Amniotic stem cell (primary cell): ENCODE results near the gene HSD17B10.
"Not testable (repeated sequence)": the region's sequence is repeated elsewhere in the genome, so short reads cannot be mapped to it uniquely, and the experiment has no call there.

Source experiments
- DNase-seq: peaks from one replicate; lab custom pipeline; 2025; lab: John Stamatoyannopoulos, UW

The HSD17B10 gene

GRCh38 chrX:53433651-53434639 is at the start of gene HSD17B10:
TSS of gene HSD17B10 (minus strand) at chrX:53434370. CDS start at chrX:53434345, 25 bp downstream.
- DNase-seq, result peak; percentile 69

GRCh38 chrX:53483416-53483815 is 49.2 kb upstream of the HSD17B10 start:
- no peak for DNase-seq

DNA sequence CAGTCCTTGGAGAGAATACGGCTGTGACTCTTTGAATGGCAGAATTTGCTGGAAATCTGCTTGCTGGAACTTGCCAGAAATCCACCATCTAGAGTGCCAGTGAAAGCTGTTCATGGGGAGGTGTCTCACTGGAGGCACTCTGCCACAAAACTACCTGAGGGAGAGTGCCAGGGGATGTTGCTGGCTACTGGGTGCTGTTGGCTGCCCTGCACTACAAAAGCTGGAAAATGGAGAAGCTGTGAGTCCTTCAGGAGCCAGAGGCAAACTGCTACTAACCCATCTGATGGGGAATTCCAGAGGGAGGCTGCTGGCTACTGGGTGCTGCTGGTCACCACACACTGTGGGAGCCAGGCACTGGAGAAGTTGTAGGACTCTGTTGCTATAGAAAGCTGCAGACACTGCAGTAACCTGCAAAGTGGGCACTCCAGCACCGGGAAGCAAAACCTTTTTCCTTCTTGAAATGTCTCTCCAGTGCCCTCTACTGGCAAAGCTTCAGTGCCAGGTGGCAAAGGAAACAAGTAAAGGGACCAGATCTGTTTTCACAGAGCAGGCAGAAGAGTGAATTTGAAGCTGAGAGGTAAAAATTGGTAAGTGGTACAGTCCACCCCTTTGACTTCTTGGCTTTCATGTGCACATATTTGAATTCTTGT is 47.8 kb upstream of the HSD17B10 start:
- DNase-seq, result peak; percentile 53

GRCh38 chrX:53481093-53481492 is 46.9 kb upstream of the HSD17B10 start:
- no peak for DNase-seq

GRCh38 chrX:53479301-53479700 is 45.1 kb upstream of the HSD17B10 start:
- DNase-seq, result no peak

GRCh38 chrX:53476371-53476770 is 42.2 kb upstream of the HSD17B10 start:
- DNase-seq, result no peak

DNA sequence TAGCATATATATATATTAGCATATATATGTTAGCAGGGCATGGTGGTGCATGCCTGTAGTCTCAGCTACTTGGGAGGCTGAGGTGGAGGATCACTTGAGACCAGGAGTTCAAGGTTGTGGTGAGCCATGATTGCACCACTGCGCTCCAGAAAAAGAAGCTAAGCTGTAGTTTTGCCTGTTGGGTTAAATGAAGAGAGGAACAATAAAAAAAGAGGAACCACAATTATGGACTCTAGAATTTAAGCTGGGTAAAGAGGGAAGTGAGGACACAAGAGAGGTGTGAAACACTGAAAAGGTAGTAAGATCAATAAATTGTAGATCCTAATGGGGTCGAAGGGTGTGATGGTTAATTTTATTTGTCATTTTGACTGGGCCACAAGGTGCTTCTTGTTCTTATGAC is 40.5 kb upstream of the HSD17B10 start:
- DNase-seq, result no peak

GRCh38 chrX:53471346-53471745 is 37.2 kb upstream of the HSD17B10 start:
- no peak for DNase-seq

DNA sequence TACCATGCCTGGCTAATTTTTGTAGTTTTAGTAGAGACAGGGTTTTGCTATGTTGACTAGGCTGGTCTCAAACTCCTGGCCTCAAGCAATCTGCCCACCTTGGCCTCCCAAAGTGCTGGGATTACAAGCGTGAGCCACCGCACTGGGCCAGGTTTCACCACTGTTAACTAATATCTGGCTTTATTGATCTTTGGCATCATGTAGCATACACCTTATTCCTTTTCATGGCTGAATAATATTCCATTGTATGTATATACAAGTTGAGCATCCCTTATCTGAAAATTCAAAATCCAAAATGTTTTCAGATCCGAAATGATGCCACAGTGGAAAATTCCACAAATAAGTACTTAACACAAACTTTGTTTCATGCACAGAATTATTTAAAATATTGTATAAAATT is 34.5 kb upstream of the HSD17B10 start:
- DNase-seq, result not testable (repeated sequence)

GRCh38 chrX:53458082-53458481 is 23.9 kb upstream of the HSD17B10 start:
- DNase-seq, result no peak

DNA sequence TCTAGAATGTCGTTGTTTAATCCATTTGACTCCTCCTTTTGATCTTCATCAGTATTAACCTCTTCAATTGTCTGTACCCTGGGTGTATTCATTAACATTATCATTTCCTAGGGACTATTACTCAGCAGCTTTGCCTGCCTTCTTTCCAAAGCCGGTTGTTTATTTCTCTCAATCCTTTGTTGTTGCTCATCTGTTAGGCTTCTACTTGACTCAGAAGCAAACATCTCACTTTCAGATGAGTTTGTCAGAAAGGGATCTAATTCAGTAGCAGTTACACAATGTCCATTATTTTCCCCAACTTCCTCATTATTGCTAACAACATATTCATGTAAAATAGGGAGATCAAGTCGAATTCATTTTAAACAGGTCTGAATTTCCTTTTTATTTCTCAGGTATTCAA is 22.1 kb upstream of the HSD17B10 start:
- peak; percentile 7 for DNase-seq

DNA sequence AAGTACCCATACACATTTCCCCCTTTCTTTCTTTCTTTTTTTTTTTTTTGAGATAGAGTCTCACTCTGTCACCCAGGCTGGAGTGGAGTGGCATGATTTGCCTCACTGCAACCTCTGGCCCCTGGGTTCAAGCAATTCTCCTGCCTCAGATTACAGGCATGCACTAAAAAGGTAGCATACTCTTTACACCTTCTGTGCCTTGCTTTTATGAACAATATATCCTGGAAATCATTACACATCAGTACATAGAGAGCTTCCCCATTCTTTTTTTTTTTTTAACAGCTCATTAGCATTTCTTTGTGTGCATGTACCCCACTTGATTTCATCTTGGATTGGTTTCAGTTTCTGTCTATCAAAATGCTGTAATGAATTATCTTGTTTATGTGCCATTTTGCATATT is 18.6 kb upstream of the HSD17B10 start:
- no peak for DNase-seq

- DNase-seq, result no peak
Measured at GRCh38 chrX:53449632-53450031, 15.5 kb upstream of the HSD17B10 start.

DNA sequence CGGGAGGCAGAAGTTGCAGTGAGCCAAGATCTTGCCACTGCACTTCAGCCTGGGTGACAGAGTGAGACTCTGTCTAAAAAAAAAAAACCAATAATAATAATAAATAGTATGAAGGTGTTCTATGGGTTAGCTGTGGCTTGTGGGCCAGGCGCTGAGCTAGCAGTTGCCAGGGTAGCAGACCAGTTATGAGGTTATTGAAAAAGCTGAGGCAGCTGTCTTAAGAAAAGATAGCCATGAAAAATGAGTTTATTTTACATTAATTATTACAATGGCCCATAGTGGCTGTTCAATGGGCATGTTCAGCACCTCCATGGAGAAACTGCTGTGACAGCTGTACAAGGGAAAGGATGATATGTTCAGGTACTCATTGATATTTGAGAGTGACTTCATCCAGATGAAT is 13.3 kb upstream of the HSD17B10 start:
- DNase-seq, result no peak

GRCh38 chrX:53445977-53446376 is 11.8 kb upstream of the HSD17B10 start:
- DNase-seq, result peak; percentile 0

- no peak for DNase-seq
Measured at GRCh38 chrX:53442322-53442631, 8.1 kb upstream of the HSD17B10 start.

GRCh38 chrX:53441531-53442321 is 7.6 kb upstream of the HSD17B10 start:
- DNase-seq, result peak; percentile 2

DNA sequence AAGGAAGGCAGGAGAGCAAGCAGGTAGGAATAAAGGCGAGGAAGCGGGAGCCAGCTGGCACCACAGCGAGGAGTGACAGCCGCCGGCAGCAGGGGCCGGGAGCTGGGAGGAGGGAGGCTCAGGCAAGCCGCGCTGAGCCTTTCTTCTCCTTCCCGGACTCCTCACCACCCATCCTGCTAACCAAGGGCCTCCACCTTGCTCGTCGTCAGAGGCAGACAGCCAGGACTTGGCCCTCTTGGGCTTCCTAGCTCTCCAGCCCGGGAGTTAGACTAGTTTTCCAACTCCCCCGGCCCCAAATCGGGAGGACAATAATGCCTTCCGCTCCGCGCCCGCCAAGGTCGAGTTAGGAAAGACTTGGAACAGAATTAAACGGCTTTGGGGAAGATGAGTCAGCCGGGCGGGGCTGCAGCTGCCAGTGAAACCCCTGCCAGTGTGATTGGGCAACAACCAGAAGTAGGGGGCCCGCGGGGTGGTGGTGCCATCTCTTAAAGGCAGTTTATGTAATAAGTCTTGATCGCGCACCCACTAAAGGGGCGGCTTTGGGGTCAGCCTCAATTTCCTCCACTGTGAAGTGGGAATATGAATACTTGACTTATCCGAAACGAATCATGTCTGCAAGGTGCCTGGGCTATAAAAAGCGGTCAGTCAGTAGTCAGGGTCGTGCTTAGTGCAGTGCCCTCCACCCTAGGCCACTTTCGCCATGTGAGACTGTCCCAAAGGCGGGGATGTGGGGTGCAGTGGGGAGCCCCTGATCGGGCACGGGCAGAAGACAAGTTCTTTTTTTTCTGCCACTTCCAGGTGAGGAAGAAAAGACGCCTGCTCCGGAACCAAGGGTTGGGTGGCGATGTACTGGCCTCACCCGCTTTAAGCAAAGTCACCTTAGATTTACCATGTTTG is 6.7 kb upstream of the HSD17B10 start:
- DNase-seq, result peak; percentile 36

GRCh38 chrX:53440101-53440500 is 5.9 kb upstream of the HSD17B10 start:
- DNase-seq, result no peak

GRCh38 chrX:53438832-53439230 is 4.7 kb upstream of the HSD17B10 start:
- DNase-seq, result no peak

- DNase-seq, result no peak
Measured at GRCh38 chrX:53438174-53438831, 4.1 kb upstream of the HSD17B10 start.
